Measurements from ENCODE around the gene PRPF39.

- TF ChIP-seq MAX (IDR thresholded peaks at IDR 0.05; ENCODE audit: low read depth): no peak
- TF ChIP-seq CTCF (IDR thresholded peaks at IDR 0.05): no peak
- TF ChIP-seq NFIC (IDR thresholded peaks at IDR 0.05; ENCODE audit: borderline replicate concordance): no peak
- no peak for TF ChIP-seq FOXM1 (IDR thresholded peaks at IDR 0.05; ENCODE audit: low read depth)
- no peak for TF ChIP-seq TAF1 (IDR thresholded peaks at IDR 0.05; ENCODE audit: borderline replicate concordance, low read depth, low read length)
- no peak for TF ChIP-seq ELF1 (IDR thresholded peaks at IDR 0.05)
- TF ChIP-seq SIN3A (IDR thresholded peaks at IDR 0.05; ENCODE audit: borderline replicate concordance, low read depth, low read length): no peak
- TF ChIP-seq TCF12 (IDR thresholded peaks at IDR 0.05): no peak
- no peak for TF ChIP-seq GABPA (IDR thresholded peaks at IDR 0.05; ENCODE audit: low read depth)
- no peak for TF ChIP-seq SMC3 (IDR thresholded peaks at IDR 0.05; ENCODE audit: low read depth, low read length)
- no peak for TF ChIP-seq ZBTB33 (IDR thresholded peaks at IDR 0.05; ENCODE audit: borderline replicate concordance, low read depth)
- TF ChIP-seq YY1 (IDR thresholded peaks at IDR 0.05; ENCODE audit: low read depth): no peak
Observed at GRCh38 chr14:45140661-45141187, 56.8 kb downstream of the PRPF39 start.
